GM23338 (cell line): Measurements from ENCODE around the gene ABCC3. TPM values are rescaled to one million over a fixed set of nuclear protein-coding genes. Genes with fewer than 3 reads are reported as not detected.

Experiments
- ATAC-seq: fragments of 200-7000 bp; cut with Tn5 transposase; 3 replicates; pipeline ENCODE4 v1.9.1; 2020
- DNase-seq: peaks from one replicate; pipeline ENCODE4 v3.0.0-alpha.2; 2015; ENCODE audit warnings: low spot score
- H2AFZ ChIP-seq: fragments of 200-600 bp; sonication (generic); 2 replicates; pipeline ENCODE4 v1.8.0; 2016; ENCODE audit warnings: antibody characterized with exemption, mild to moderate bottlenecking, moderate library complexity
- H3F3A ChIP-seq: fragments of 200-600 bp; sonication (generic); replicated peaks from 2 replicates; pipeline ENCODE4 v1.8.0; 2017; ENCODE audit warnings: antibody characterized with exemption, mixed run types, low read depth
- H3K27ac ChIP-seq: fragments of 200-600 bp; sonication (generic); 2 replicates; pipeline ENCODE4 v1.6.1; 2016; ENCODE audit warnings: low read depth
- H3K27me3 ChIP-seq: fragments of 200-600 bp; sonication (generic); 2 replicates; pipeline ENCODE4 v1.8.0; 2016; ENCODE audit warnings: mild to moderate bottlenecking, mixed run types, moderate library complexity; ENCODE audit not compliant: insufficient read depth
- H3K36me3 ChIP-seq: fragments of 200-600 bp; sonication (generic); 2 replicates; pipeline ENCODE4 v1.8.0; 2016; ENCODE audit warnings: mild to moderate bottlenecking; ENCODE audit not compliant: insufficient read depth
- H3K4me1 ChIP-seq: fragments of 200-600 bp; sonication (generic); 2 replicates; pipeline ENCODE4 v1.8.0; 2016; ENCODE audit warnings: mild to moderate bottlenecking, moderate library complexity; ENCODE audit not compliant: insufficient read depth
- H3K4me2 ChIP-seq: fragments of 200-600 bp; sonication (generic); 2 replicates; pipeline ENCODE4 v1.7.1; 2017; ENCODE audit warnings: mixed run types
- H3K4me3 ChIP-seq: fragments of 200-600 bp; sonication (generic); 2 replicates; pipeline ENCODE4 v1.6.1; 2016; ENCODE audit warnings: mixed run types
- H3K79me2 ChIP-seq: fragments of 200-600 bp; sonication (generic); replicated peaks from 2 replicates; pipeline ENCODE4 v1.8.0; 2017; ENCODE audit warnings: mild to moderate bottlenecking; ENCODE audit not compliant: insufficient read depth
- H3K9me2 ChIP-seq: fragments of 200-600 bp; sonication (generic); 2 replicates; pipeline ENCODE4 v1.8.0; 2017; ENCODE audit not compliant: insufficient read depth
- H4K20me1 ChIP-seq: fragments of 200-600 bp; sonication (generic); replicated peaks from 2 replicates; pipeline ENCODE4 v1.8.0; 2017; ENCODE audit warnings: mild to moderate bottlenecking; ENCODE audit not compliant: insufficient read depth
- H3K27ac Mint-ChIP-seq: 2 replicates; pipeline ENCODE4 v1.8.0; 2020; ENCODE audit warnings: inconsistent platforms, mild to moderate bottlenecking, moderate library complexity, mixed read lengths
- H3K27me3 Mint-ChIP-seq: 3 replicates; pipeline ENCODE4 v1.8.0; 2022; ENCODE audit warnings: low read depth, mild to moderate bottlenecking, moderate library complexity, mixed read lengths, inconsistent platforms; ENCODE audit not compliant: insufficient read depth, poor library complexity
- H3K36me3 Mint-ChIP-seq: 3 replicates; pipeline ENCODE4 v1.8.0; 2021; ENCODE audit warnings: low read depth, mild to moderate bottlenecking, inconsistent platforms, moderate library complexity, mixed read lengths
- H3K4me1 Mint-ChIP-seq: 3 replicates; pipeline ENCODE4 v1.8.0; 2020; ENCODE audit warnings: mild to moderate bottlenecking, inconsistent platforms, mixed read lengths
- H3K4me3 Mint-ChIP-seq: 3 replicates; pipeline ENCODE4 v1.8.0; 2021; ENCODE audit warnings: moderate library complexity, mild to moderate bottlenecking, inconsistent platforms, mixed read lengths
- H3K9me3 Mint-ChIP-seq: 3 replicates; pipeline ENCODE4 v1.8.0; 2020; ENCODE audit warnings: moderate library complexity, mild to moderate bottlenecking, inconsistent platforms, mixed read lengths
- CREB1 ChIP-seq: fragments of 250-450 bp; sonication (Bioruptor Pico); IDR thresholded peaks from 2 replicates; pipeline ENCODE4 v1.5.0; 2020; ENCODE audit warnings: low read depth, mild to moderate bottlenecking, moderate library complexity
- CTCF ChIP-seq, 2 experiments: fragments of 200-600 bp in 1 of 2; sonication (generic) in 1 of 2; conservative IDR thresholded peaks; 2 replicates each; pipeline versions ENCODE4 v1.5.1 to v1.6.1; 2016 to 2017; ENCODE audit warnings: antibody characterized with exemption in 2 of 2, low read depth in 2 of 2, mild to moderate bottlenecking in 2 of 2, moderate library complexity in 1 of 2
- ETS1 ChIP-seq: IDR thresholded peaks from 2 replicates; pipeline ENCODE4 v1.6.1; 2016; ENCODE audit warnings: antibody characterized with exemption
- EZH2 ChIP-seq: fragments of 200-600 bp; sonication (generic); IDR thresholded peaks from one replicate; pipeline ENCODE4 v1.8.0; 2017; ENCODE audit warnings: antibody characterized with exemption, mild to moderate bottlenecking, low read depth; ENCODE audit not compliant: unreplicated experiment
- EZH2phosphoT487 ChIP-seq: fragments of 200-600 bp; sonication (generic); IDR thresholded peaks from one replicate; pipeline ENCODE4 v1.8.1; 2018; ENCODE audit warnings: antibody characterized with exemption; ENCODE audit not compliant: unreplicated experiment
- JUNB ChIP-seq: IDR thresholded peaks from one replicate; pipeline ENCODE4 v1.6.1; 2016; ENCODE audit warnings: antibody characterized with exemption; ENCODE audit not compliant: unreplicated experiment
- NANOG ChIP-seq: IDR thresholded peaks from 2 replicates; pipeline ENCODE4 v1.6.1; 2016; ENCODE audit warnings: antibody characterized with exemption, borderline replicate concordance
- POLR2AphosphoS5 ChIP-seq: IDR thresholded peaks from 2 replicates; pipeline ENCODE4 v1.6.1; 2016; ENCODE audit warnings: antibody characterized with exemption, low read depth
- REST ChIP-seq: IDR thresholded peaks from one replicate; pipeline ENCODE4 v1.6.1; 2018; ENCODE audit warnings: antibody characterized with exemption; ENCODE audit not compliant: unreplicated experiment
- STAT1 ChIP-seq: IDR thresholded peaks from one replicate; pipeline ENCODE4 v1.6.1; 2016; ENCODE audit warnings: antibody characterized with exemption; ENCODE audit not compliant: unreplicated experiment
- ZNF114 ChIP-seq: fragments of 250-450 bp; sonication (Bioruptor Pico); IDR thresholded peaks from 2 replicates; pipeline ENCODE4 v1.5.0; 2020; ENCODE audit warnings: mild to moderate bottlenecking, moderate library complexity
- ZNF331 ChIP-seq: fragments of 250-450 bp; sonication (Bioruptor Pico); IDR thresholded peaks from 2 replicates; pipeline ENCODE4 v1.5.0; 2020; ENCODE audit warnings: low read depth, mild to moderate bottlenecking, moderate library complexity
- ZNF462 ChIP-seq: fragments of 250-450 bp; sonication (Bioruptor Pico); IDR thresholded peaks from 2 replicates; pipeline ENCODE4 v1.5.0; 2020; ENCODE audit warnings: mild to moderate bottlenecking, moderate library complexity
- polyA plus RNA-seq: library from polyadenylated mRNA; unstranded; fragments of >200 nt; fragmentation: Nextera tagmentation; extraction: Ambion mirVana; gene quantifications from 2 replicates; pipeline ENCODE4 v1.2.1, GENCODE V29; 2016
- total RNA-seq: library from RNA; depleted of rRNA; stranded (reverse); fragments of >200 nt; shearing (Covaris generic); gene quantifications from 2 replicates; pipeline ENCODE4 v1.2.3, GENCODE V29; 2014

Gene ABCC3
- total and polyA plus RNA-seq, 2 experiments from 2014 or later, result not detected

GRCh38 chr17:50710025-50710424 lies 75.3 kb downstream of the ABCC3 start:
- DNase-seq (peak; percentile 44), ATAC-seq (no peak)
- Histone ChIP-seq H3K36me3 (no peaks in the 10 kb centered on the region), H3K4me2 (no peak overlapping the region), H3K4me3 (no peak overlapping the region), H3K27me3 (no peaks in the 10 kb centered on the region), H3F3A (0 out of 2 replicates have a peak, but pooled peaks cover 10% of the 10 kb centered on the region), H3K27ac (no peak overlapping the region), H2AFZ (no peak overlapping the region), H4K20me1 (0 out of 2 replicates have a peak, but pooled peaks cover 3% of the 10 kb centered on the region), H3K9me2 (no peaks in the 10 kb centered on the region), H3K4me1 (peaks cover 5% of the 10 kb centered on the region), H3K79me2 (peaks cover 22% of the 10 kb centered on the region)
- no peak for TF ChIP-seq REST
- no peak for TF ChIP-seq ETS1
- no peak for TF ChIP-seq EZH2phosphoT487
- TF ChIP-seq ZNF462, result no peak
- TF ChIP-seq EZH2, result no peak
- TF ChIP-seq CTCF (conservative IDR thresholded peaks at IDR 0.05; ENCODE audit: low read depth in 2 of 2), result no peak
- TF ChIP-seq POLR2AphosphoS5, result no peak
- no peak for TF ChIP-seq STAT1
- TF ChIP-seq JUNB, result no peak
- TF ChIP-seq CREB1 (CRISPR knock-in tag), result no peak
- no peak for TF ChIP-seq ZNF331
- TF ChIP-seq ZNF114 (CRISPR knock-in tag), result no peak
- TF ChIP-seq NANOG, result no peak
- Mint-ChIP-seq H3K27me3 (peaks cover 4% of the 10 kb centered on the region), H3K9me3 (no peaks in the 10 kb centered on the region), H3K4me1 (peaks cover 30% of the 10 kb centered on the region), H3K27ac (no peak overlapping the region), H3K4me3 (no peak overlapping the region), H3K36me3 (peaks cover 14% of the 10 kb centered on the region; the same call in 2 of the 3 replicates)
